PFSK-1 (cell line): ENCODE data around the gene ANKZF1.

Experiments used
- POLR2AphosphoS5 ChIP-seq: IDR thresholded peaks from 2 replicates; pipeline ENCODE4 v1.6.1; 2012; ENCODE audit warnings: low read depth, mild to moderate bottlenecking, control low read depth, low read length, moderate library complexity
- TAF1 ChIP-seq: IDR thresholded peaks from 2 replicates; pipeline ENCODE4 v1.6.1; 2012; ENCODE audit warnings: low read length, control low read depth, borderline replicate concordance; ENCODE audit not compliant: insufficient read depth
- TF ChIP-seq, protein P1 (sequence below), 2 experiments: IDR thresholded peaks; 2 replicates each; pipeline versions ENCODE4 v1.6.1 to v1.8.0; 2011 to 2012; ENCODE audit warnings: low read depth in 2 of 2, low read length in 2 of 2, control low read depth in 1 of 2, inconsistent platforms in 1 of 2, mild to moderate bottlenecking in 1 of 2, moderate library complexity in 1 of 2; ENCODE audit not compliant: insufficient read depth in 1 of 2

DNA sequence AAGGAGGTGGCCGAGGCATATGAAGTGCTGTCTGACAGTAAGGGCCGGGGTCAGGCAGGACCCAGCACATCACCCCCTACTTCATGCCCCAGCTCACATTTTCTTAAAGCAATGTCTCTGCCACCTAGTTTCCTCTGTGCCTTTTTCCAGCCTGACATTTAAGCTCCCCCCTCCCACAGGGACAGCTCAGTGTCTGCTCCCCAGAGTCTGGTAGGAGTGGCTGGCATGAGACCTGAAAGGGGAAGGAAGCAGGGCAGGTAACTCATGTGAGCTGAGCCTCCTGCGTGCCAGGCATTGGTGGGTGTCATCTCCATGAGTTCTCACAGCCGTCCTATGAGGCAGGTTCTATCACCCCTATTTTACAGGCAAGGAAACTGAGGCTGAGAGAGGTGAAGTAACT is 51.0 kb downstream of the ANKZF1 start:
- TF ChIP-seq, protein P1, sequence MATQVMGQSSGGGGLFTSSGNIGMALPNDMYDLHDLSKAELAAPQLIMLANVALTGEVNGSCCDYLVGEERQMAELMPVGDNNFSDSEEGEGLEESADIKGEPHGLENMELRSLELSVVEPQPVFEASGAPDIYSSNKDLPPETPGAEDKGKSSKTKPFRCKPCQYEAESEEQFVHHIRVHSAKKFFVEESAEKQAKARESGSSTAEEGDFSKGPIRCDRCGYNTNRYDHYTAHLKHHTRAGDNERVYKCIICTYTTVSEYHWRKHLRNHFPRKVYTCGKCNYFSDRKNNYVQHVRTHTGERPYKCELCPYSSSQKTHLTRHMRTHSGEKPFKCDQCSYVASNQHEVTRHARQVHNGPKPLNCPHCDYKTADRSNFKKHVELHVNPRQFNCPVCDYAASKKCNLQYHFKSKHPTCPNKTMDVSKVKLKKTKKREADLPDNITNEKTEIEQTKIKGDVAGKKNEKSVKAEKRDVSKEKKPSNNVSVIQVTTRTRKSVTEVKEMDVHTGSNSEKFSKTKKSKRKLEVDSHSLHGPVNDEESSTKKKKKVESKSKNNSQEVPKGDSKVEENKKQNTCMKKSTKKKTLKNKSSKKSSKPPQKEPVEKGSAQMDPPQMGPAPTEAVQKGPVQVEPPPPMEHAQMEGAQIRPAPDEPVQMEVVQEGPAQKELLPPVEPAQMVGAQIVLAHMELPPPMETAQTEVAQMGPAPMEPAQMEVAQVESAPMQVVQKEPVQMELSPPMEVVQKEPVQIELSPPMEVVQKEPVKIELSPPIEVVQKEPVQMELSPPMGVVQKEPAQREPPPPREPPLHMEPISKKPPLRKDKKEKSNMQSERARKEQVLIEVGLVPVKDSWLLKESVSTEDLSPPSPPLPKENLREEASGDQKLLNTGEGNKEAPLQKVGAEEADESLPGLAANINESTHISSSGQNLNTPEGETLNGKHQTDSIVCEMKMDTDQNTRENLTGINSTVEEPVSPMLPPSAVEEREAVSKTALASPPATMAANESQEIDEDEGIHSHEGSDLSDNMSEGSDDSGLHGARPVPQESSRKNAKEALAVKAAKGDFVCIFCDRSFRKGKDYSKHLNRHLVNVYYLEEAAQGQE (IDR thresholded peaks at IDR 0.05; ENCODE audit: insufficient read depth in 1 of 2, low read depth in 2 of 2, low read length in 2 of 2), result no peak
- TF ChIP-seq TAF1 (no peak), POLR2AphosphoS5 (no peak)
